HG03575 (cell line): Measurements from ENCODE around the gene HSD11B1.

Experiments
- ATAC-seq: cut with Tn5 transposase; IDR thresholded peaks from one replicate; pipeline ENCODE4 v1.9.1; 2021; ENCODE audit not compliant: unreplicated experiment, insufficient number of reproducible peaks, low FRiP score; ENCODE audit errors: extremely low read depth

HSD11B1 gene

DNA sequence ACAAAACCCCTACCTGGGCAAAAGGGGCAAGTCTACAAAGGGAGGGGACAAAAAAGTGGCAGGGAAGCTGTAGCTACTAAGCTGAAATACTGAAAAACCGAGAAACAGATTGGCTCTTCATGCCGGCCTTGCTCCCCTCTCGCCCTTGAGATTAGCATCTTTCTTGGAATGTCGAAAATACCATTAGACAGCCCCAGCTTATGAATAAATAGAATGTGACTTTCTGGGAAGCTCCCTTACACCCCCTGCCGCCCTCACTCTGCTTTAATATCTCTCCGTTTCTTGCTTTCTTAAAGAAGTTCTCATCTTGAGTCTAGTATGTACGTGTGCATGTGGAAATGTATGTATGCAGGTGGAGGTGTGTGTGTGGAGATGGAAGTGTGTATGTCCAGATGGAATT, 65.3 kb downstream of the HSD11B1 start:
- ATAC-seq = no peak

DNA sequence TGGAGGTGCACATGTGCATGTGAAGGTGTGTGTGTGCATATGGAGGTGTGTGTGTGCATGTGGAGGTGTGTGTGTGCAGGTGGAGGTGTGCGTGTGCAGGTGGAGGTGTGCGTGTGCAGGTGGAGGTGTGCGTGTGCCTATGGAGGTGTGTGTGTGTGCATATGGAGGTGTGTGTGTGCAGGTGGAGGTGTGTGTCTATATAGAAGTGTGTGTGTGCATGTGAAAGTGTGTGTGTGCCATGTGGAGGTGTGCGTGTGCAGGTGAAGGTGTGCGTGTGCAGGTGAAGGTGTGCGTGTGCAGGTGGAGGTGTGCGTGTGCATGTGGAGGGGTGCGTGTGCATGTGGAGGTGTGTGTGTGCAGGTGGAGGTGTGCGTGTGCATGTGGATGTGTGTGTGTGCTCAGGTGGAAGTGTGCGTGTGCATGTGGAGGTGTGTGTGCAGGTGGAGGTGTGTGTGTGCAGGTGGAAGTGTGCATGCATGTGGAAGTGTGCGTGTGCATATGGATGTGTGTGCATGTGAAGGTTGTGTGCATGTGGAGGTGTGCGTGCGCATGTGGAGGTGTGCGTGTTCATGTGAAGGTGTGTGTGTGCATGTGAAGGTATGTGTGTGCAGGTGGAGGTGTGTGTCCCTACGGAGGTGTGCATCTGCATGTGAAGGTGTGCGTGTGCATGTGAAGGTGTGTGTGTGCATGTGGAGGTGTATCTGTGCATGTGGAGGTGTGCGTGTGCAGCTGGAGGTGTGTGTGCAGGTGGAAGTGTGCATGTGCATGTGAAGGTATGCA, 66.2 kb downstream of the HSD11B1 start:
- ATAC-seq = no peak

DNA sequence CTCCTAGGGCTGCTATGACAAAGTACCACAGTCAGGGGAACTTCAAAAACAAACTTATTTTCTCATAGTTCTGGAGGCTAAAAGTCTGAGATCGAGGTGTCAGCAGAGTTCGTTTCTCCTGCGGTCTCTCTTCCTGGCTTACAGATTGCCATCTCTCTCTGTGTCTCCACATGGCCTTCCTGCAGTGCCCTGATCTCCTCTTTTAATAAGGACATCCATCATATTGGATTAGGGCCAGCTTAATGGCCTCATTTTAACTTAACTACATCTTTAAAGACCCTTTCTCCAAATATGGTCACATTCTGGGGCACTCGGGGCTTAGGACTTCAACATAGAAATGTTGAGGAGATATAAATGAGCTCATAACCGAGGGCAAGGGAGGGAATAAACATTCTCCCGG, 67.5 kb downstream of the HSD11B1 start:
- ATAC-seq = no peak

DNA sequence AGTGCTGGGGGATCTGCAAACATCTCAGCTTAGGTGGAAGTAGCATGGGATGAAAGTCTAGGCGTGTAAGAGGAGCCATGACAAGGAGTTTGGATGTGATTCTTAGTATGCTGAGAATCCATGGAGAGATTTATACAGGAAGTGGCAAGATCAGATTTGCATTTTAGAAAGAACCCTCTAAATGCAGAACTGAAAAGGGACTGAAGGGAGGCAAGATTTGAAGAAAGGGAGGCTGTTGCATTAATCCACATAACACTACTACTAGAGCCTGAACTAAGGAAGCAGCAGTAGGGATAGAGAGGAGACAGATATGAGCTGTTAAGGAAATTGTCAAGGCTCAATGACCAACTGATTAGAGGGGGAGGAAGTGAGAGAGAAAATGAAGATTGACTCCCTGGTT, 69.9 kb downstream of the HSD11B1 start:
- no peak for ATAC-seq

DNA sequence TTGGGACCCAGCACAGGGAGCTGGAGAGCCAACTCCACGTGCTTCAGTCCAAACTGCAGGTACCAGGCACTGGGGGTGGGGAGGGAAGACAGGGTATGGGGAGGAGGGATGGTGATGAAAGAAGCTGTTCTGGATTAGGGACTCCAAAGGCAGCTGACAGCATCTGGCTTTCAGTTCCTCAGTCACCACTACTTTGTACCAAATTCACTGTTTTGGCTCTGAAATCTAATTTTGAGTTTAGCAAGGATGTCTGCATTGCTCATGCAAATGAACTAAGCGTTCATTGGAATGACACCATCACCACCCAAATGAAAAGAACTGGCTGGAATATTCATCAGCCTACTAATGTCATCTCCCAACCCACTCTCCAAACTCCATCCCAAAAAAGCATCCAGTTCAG, 71.0 kb downstream of the HSD11B1 start:
- no peak for ATAC-seq

DNA sequence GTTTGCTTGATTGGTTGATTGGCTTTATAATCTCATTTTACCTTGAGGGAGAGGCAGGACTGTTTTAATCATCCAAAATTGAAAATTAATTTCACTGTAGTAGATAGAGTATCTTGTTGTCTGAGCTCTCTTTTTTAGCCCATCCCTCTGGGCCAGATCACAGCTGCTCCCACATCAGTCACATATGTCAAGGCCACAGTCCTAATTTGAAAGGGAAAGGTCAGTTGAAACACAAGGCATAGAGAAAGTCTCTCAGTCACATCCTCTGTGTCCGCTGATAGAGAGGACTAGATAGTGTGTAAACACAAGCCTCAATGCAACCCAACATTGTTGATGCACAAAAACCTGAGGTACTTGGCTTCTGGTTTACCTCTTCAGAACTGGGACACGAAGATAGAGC, 72.9 kb downstream of the HSD11B1 start:
- no peak for ATAC-seq

DNA sequence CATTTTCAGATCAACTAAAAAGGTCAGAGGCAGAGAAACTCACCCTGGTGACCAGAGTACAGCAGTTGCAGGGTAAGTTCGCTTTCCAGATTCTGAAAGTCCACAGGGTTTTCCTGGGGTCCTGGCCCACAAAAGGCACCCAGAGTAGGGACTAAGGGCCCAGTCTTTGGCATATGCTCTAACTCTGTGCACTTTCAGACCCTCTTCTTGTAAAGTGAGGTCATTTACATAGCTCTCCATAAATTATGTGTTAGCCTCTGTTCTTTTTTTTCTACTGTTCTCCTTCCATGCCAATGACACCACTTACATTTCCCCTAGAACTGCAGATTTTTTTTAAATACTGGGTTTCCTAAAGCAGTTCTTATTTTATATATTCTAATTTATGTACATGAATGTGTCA, 73.5 kb downstream of the HSD11B1 start:
- no peak for ATAC-seq

DNA sequence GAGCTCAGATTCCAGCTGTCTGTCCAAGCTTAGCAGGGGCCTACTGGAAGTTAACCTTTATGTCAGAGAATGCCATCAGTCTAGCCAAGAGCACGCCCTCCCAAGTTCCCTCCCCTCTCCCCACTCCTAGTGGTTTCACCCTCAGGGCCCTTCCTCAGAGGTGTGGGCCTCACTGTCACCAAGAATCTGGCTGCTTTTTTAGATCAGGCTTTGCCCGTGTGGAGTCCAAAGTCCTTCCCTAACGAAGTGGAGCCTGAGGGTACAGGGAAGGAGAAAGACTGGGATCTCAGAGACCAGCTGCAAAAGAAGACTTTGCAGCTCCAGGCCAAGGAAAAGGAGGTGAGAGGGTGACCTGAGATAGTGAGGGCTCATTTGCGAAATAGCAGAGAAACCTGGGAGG, 75.6 kb downstream of the HSD11B1 start:
- ATAC-seq = no peak

DNA sequence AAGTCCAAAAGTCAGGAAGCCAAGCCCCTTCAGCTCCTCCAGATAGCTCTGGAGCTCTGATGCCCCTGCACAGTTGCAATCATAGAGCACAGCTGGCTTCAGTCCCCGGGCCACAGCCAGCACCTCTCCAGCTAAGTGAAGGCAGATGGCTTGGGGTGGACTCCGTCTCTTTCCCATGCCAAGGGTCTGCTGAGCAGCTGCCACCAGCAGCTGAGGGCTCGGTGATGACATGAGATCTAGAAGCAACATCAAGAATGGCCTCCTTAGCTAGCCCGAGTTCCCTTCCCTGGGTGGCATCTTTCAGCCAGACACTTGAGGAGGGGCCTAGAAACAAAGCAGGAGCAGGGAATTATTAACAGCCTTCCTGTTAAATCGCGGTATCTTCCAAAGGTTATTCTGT, 78.7 kb downstream of the HSD11B1 start:
- ATAC-seq = no peak
